ENCODE measurements around the gene MTHFD1L. TPM values are rescaled to one million over a fixed set of nuclear protein-coding genes. Genes with fewer than 3 reads are reported as not detected.

Gene MTHFD1L
- total and polyA plus RNA-seq, 9 of the 15 experiments (the other 6 are each of a cell fraction or from before 2014, with no cell fraction given), result 20.9 to 128 (median 61.0) TPM

GRCh38 chr6:150865406-150866146 lies at the start of gene MTHFD1L (continued):
- TF ChIP-seq, protein P1, sequence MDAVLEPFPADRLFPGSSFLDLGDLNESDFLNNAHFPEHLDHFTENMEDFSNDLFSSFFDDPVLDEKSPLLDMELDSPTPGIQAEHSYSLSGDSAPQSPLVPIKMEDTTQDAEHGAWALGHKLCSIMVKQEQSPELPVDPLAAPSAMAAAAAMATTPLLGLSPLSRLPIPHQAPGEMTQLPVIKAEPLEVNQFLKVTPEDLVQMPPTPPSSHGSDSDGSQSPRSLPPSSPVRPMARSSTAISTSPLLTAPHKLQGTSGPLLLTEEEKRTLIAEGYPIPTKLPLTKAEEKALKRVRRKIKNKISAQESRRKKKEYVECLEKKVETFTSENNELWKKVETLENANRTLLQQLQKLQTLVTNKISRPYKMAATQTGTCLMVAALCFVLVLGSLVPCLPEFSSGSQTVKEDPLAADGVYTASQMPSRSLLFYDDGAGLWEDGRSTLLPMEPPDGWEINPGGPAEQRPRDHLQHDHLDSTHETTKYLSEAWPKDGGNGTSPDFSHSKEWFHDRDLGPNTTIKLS (IDR thresholded peaks at IDR 0.05; ENCODE audit: borderline replicate concordance, low read depth), result peak; percentile 73; the same call in 1 of the 2 replicates
- peak; percentile 42; the same call in 1 of the 2 replicates for TF ChIP-seq LCOR (CRISPR knock-in tag; IDR thresholded peaks at IDR 0.05)
- TF ChIP-seq JUND (IDR thresholded peaks at IDR 0.05; ENCODE audit: borderline replicate concordance, low read depth, low read length), result peak; percentile 34; the same call in 1 of the 2 replicates
- TF ChIP-seq JUND (tag; IDR thresholded peaks at IDR 0.05; ENCODE audit: borderline replicate concordance, low read depth, low read length), result no peak
- TF ChIP-seq, protein P2, sequence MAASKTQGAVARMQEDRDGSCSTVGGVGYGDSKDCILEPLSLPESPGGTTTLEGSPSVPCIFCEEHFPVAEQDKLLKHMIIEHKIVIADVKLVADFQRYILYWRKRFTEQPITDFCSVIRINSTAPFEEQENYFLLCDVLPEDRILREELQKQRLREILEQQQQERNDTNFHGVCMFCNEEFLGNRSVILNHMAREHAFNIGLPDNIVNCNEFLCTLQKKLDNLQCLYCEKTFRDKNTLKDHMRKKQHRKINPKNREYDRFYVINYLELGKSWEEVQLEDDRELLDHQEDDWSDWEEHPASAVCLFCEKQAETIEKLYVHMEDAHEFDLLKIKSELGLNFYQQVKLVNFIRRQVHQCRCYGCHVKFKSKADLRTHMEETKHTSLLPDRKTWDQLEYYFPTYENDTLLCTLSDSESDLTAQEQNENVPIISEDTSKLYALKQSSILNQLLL (CRISPR knock-in tag; IDR thresholded peaks at IDR 0.05; ENCODE audit: borderline replicate concordance), result no peak
- TF ChIP-seq, protein P3, sequence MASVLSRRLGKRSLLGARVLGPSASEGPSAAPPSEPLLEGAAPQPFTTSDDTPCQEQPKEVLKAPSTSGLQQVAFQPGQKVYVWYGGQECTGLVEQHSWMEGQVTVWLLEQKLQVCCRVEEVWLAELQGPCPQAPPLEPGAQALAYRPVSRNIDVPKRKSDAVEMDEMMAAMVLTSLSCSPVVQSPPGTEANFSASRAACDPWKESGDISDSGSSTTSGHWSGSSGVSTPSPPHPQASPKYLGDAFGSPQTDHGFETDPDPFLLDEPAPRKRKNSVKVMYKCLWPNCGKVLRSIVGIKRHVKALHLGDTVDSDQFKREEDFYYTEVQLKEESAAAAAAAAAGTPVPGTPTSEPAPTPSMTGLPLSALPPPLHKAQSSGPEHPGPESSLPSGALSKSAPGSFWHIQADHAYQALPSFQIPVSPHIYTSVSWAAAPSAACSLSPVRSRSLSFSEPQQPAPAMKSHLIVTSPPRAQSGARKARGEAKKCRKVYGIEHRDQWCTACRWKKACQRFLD (CRISPR knock-in tag; IDR thresholded peaks at IDR 0.05), result no peak
- TF ChIP-seq RBM22 (IDR thresholded peaks at IDR 0.05; ENCODE audit: low read depth, low read length, poor library complexity, severe bottlenecking), result no peak
- TF ChIP-seq CBFA2T3 (IDR thresholded peaks at IDR 0.05), result no peak
- peak; percentile 10 for TF ChIP-seq RBBP5 (IDR thresholded peaks at IDR 0.05; ENCODE audit: borderline replicate concordance, insufficient read depth, low read length, poor library complexity, severe bottlenecking)
- no peak for TF ChIP-seq SAFB2 (IDR thresholded peaks at IDR 0.05; ENCODE audit: borderline replicate concordance, low read depth, low read length, severe bottlenecking)
- TF ChIP-seq, protein P4, sequence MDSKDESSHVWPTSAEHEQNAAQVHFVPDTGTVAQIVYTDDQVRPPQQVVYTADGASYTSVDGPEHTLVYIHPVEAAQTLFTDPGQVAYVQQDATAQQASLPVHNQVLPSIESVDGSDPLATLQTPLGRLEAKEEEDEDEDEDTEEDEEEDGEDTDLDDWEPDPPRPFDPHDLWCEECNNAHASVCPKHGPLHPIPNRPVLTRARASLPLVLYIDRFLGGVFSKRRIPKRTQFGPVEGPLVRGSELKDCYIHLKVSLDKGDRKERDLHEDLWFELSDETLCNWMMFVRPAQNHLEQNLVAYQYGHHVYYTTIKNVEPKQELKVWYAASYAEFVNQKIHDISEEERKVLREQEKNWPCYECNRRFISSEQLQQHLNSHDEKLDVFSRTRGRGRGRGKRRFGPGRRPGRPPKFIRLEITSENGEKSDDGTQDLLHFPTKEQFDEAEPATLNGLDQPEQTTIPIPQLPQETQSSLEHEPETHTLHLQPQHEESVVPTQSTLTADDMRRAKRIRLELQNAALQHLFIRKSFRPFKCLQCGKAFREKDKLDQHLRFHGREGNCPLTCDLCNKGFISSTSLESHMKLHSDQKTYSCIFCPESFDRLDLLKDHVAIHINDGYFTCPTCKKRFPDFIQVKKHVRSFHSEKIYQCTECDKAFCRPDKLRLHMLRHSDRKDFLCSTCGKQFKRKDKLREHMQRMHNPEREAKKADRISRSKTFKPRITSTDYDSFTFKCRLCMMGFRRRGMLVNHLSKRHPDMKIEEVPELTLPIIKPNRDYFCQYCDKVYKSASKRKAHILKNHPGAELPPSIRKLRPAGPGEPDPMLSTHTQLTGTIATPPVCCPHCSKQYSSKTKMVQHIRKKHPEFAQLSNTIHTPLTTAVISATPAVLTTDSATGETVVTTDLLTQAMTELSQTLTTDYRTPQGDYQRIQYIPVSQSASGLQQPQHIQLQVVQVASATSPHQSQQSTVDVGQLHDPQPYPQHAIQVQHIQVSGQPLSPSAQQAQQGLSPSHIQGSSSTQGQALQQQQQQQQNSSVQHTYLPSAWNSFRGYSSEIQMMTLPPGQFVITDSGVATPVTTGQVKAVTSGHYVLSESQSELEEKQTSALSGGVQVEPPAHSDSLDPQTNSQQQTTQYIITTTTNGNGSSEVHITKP (IDR thresholded peaks at IDR 0.05; ENCODE audit: partially characterized antibody), result no peak
- peak; percentile 97; the same call in 1 of the 2 replicates for TF ChIP-seq RB1 (IDR thresholded peaks at IDR 0.05; ENCODE audit: low read depth)
- no peak for TF ChIP-seq TGIF2 (CRISPR knock-in tag; IDR thresholded peaks at IDR 0.05)
- peak; percentile 13 for TF ChIP-seq ATF7 (IDR thresholded peaks at IDR 0.05)
- TF ChIP-seq NR2F6 (CRISPR knock-in tag; IDR thresholded peaks at IDR 0.05), result peak; percentile 45; the same call in 1 of the 2 replicates
- peak; percentile 94 for TF ChIP-seq FIP1L1 (IDR thresholded peaks at IDR 0.05; ENCODE audit: low read depth, low read length, poor library complexity, severe bottlenecking)
- TF ChIP-seq CREM (IDR thresholded peaks at IDR 0.05; ENCODE audit: low read depth), result peak; percentile 92
- TF ChIP-seq ZBTB7A (IDR thresholded peaks at IDR 0.05; ENCODE audit: borderline replicate concordance, control insufficient read depth, low read depth, low read length), result peak; percentile 79; the same call in 1 of the 2 replicates
- TF ChIP-seq ARID1B (IDR thresholded peaks at IDR 0.05), result 0 out of 2 replicates have a peak, but pooled peaks have one; percentile 13

Data from K562 (cell line).